NCI-H2196 treated with DMSO at 0.1 percent for 48 hours (cell line): ENCODE measurements around the gene MAGOHB.
"Not testable (repeated sequence)": the region's sequence is repeated elsewhere in the genome, so short reads cannot be mapped to it uniquely, and the experiment has no call there.

ENCODE experiments used
- DNase-seq: peaks from one replicate; lab custom pipeline; 2025; ENCODE audit not compliant: unreplicated experiment; lab: John Stamatoyannopoulos, UW

MAGOHB gene

GRCh38 chr12:10612984-10613348 is 443 bp downstream of the MAGOHB start:
- DNase-seq: no peak

DNA sequence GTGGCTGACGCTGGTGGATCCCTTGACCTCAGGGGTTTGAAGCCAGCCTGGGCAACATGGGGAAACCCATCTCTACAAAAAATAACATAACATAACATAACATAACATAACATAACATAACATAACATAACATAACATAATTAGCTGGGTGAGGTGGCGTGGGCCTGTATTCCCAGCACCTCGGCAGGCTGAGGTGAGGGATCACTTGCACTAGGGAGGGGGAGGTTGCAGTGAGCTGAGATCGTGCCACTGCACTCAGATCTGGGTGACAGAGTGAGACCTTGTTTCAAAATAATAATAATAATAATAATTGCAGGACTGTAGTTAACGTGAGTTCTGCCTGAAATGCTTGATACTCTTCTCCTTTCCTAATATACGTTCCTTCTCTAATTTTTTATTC is 1.3 kb downstream of the MAGOHB start:
- DNase-seq: no peak

DNA sequence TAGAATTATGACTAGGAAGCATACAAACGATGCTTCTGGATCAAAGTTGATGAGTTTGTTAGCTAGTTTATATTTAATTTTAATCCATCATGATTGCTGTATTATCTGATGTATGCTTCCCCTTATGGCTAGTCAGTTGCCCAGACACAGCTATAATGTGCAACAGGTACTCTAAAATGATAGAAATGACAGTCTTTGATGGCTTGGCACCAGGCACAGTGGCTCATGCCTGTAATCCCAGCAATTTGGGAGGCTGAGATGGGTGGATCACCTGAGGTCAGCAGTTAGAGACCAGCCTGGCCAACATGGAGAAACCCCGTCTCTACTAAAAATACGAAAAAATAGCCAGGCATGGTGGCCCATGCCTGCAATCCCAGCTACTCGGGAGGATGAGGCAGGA is 2.2 kb downstream of the MAGOHB start:
- not testable (repeated sequence) for DNase-seq

DNA sequence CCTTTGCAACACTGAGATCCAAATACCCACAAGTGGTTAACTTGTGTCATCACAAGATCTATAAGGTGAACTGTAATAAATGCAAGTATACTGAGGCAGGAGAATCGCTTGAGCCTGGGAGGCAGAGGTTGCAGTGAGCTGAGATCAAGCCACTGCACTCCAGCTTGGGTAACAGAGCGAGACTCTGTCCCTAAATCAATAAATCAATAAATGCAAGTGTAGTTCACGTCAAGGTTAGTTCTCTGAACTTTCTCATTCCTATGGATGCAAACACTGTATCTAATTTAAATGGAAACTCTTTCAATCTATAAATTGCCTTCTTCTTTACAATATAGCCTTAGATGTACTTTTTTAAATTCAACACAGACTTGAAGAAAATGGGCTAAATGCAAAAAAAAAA is 3.2 kb downstream of the MAGOHB start:
- no peak for DNase-seq

DNA sequence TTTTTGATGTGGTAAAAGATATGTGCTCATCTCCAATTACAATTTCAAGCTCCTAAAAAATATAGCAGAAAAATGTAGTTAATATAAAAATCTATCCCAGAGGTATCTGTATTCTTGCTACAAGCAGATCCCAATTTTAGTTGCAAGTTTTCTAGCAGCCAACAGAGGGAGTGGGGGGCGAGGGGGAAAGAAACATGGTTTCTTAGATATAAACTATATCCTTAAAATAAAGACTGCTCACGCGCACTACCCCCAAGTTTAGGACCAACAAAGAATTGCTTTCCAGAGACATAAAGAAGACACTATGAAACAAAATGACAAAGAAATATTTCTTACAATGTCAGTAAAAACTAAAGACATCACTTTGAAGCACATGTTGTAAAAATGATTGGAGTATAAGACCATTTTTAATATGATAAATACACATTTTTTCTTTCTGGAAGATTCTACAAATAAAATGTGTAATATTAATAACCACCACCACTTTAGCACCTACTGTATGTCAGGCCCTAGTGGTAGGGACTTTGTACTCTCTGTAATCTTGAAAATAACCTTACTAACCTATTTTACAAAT is 5.4 kb downstream of the MAGOHB start:
- no peak for DNase-seq

GRCh38 chr12:10601860-10602259 is 11.5 kb downstream of the MAGOHB start:
- DNase-seq: no peak

DNA sequence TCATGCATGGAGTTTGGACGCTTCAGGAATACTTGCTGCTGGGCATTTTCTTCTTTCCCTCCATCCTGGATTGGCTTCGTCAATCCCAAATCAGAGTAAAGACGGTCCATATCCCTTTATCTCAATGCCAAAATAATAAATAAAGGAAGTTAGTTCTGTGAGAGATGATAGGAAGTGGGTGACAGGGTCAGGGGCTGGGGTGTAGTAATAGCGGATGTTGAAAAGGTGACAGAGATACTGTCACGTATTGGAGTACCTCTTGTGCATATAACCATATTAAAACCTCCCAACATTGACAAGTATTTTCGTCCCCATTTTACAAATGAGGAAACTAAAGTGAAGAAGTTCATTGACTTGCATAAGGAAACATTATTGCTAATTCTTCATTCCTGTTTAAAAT is 12.4 kb downstream of the MAGOHB start:
- no peak for DNase-seq

- DNase-seq: no peak
Measured at GRCh38 chr12:10595881-10596280, 17.5 kb downstream of the MAGOHB start.

DNA sequence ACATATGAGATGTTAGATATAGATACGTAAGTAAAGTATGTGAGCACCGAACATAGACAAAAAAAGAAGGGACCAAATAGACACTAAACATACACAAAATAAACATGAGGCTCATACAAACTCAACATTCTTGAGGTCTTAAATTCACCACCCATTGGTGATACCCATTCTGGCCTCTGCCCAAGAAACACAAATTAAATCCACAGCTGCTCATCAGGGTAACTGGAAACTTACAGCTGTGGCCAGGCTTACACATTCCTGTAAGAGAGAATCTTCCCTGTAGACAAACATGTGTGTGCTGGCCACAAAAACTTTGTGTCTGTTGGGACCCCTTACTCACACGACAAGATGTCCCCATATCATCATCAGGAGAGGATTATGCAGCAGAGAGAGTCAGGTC is 22.4 kb downstream of the MAGOHB start:
- DNase-seq: no peak

DNA sequence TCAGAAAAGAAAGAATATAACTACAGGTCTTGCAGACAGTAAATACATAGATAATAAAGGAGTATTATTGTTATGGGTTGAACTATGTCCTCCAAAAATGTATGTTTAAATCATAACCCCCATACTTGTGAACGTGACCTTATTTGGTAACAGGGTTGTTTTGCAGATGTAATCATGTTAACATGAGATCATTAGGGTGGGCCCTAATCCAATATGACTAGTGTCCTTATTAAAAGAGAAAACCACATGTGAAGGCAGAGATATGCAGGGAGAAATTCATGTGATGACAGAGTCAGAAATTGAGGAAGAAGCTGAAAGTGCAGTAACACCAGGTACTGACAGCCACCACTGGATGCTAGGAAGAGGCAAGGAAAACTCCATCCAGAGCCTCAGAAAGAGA is 29.0 kb downstream of the MAGOHB start:
- DNase-seq: no peak

- no peak for DNase-seq
Measured at GRCh38 chr12:10582704-10583103, 30.7 kb downstream of the MAGOHB start.

GRCh38 chr12:10582133-10582532 is 31.3 kb downstream of the MAGOHB start:
- not testable (repeated sequence) for DNase-seq

DNA sequence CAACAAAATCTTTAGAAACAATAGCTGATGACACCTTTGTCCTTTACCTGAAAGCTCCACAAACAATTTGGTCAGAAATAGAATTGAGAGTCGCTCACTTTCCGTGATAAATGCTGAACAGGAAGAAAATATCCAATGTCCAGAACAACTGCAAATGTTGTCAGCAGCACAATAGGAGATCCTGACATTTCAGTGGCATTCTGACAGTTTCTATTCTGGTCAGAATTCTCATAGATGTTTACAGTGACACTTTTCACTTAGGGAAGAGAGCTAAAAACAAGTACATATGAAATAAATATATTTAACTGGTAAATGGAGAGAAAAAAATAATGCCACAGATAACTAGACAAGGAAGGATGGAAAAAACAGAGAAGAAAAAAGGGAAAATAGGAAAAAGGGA is 39.1 kb downstream of the MAGOHB start:
- DNase-seq: no peak

- DNase-seq: not testable (repeated sequence)
Measured at GRCh38 chr12:10572021-10572490, 41.4 kb downstream of the MAGOHB start.

GRCh38 chr12:10571141-10571540 is 42.3 kb downstream of the MAGOHB start:
- no peak for DNase-seq

- DNase-seq: no peak
Measured at GRCh38 chr12:10567813-10568212, 45.6 kb downstream of the MAGOHB start.

- no peak for DNase-seq
Measured at GRCh38 chr12:10563966-10564365, 49.4 kb downstream of the MAGOHB start.

GRCh38 chr12:10563002-10563401 is 50.4 kb downstream of the MAGOHB start:
- DNase-seq: no peak

GRCh38 chr12:10562306-10562933 is 51.0 kb downstream of the MAGOHB start:
- DNase-seq: no peak

DNA sequence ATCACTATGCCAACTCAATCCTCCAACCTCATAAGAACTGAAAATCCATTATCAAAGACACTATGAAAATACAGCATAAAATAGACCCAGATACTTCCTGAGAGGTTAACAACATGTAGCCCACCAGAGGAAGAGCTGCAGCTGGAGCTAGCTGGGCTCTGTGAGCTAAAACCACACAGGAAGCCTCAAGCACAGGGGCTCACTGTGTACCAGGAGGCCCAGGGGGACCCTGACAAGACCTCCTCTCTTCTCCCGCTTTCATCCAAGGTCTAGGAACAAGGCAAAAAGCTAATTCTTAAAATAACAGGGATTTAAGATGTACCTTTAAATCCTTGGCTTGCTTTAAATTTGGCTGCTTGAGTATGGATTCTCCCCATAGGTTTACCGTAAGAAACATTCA is 54.2 kb downstream of the MAGOHB start:
- DNase-seq: no peak

DNA sequence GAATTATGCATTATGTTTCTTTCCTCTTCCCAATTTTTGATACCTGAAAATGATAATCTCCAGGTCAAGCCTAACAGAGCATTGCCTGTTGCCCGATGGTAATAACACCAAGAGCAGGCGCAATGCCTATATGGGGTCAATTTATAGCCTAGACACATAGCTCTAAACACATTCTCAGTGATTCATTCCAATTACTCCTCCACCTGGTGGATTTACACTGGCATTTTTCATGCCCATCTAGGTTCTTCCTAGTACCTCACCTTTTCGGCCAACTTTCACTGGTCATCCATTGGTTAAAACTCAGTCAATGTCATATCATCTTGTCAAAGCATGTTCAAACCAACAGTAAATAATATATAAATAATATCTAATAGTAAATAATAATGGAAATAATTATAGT is 54.6 kb downstream of the MAGOHB start:
- DNase-seq: no peak

DNA sequence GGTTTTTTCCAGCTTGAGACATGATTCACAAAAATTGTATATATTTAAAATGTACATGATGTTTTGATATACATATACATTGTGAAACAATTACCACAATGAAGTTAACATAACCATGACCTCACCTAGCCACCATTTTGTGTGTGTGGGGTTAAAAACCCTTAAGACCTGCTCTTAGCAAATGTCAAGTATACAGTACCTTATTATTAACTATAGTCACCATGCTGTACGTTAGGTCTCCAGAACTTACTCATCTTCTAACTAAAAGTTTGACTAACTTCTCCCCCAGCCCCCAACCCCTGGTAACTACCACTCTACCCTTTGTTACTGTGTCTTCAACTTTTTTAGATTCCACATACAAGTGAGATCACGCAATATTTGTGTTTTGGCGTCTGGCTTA is 55.1 kb downstream of the MAGOHB start:
- no peak for DNase-seq

DNA sequence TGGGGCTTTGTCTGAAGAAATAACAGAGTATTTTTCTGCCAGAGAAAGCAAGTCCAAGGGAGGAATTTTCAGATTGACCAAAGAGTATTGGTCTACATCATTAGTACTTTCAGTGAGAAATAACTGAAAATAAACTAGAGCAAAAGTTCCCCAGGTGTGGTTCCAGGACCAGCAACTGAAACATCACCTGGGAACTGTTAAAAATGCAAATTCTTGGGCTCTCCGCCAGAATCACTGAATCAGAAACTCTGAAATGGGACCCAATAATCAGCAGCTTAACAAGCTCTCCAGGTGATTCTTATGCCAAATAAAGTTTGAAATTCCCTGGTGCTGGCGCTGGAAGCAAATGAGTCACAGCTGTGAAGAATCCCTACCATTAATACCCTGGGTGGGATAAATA is 55.6 kb downstream of the MAGOHB start:
- no peak for DNase-seq
